Left renal pelvis (tissue), 4 donors: ENCODE measurements around the gene TIA1. TPM values are rescaled to one million over a fixed set of nuclear protein-coding genes. Genes with fewer than 3 reads are reported as not detected.
"Not testable (repeated sequence)": the region's sequence is repeated elsewhere in the genome, so short reads cannot be mapped to it uniquely, and the experiment has no call there.

Source experiments
- DNase-seq, 4 donors: peaks; one replicate each; pipeline ENCODE4 v3.0.0-alpha.2; 2013; ENCODE audit warnings: low read depth in 4 of 4, low spot score in 3 of 4
- polyA plus RNA-seq, 4 donors: library from polyadenylated mRNA; unstranded; fragments of 120-200 nt; gene quantifications; one replicate each; pipeline ENCODE4 v1.2.1, GENCODE V29; 2013; ENCODE audit not compliant: insufficient read length in 4 of 4

TIA1 gene
- polyA plus RNA-seq = 100 to 1,000 TPM; 410 to 561 (median 495) TPM

- peak; percentile 97 to 98 (median 98) for DNase-seq
Observed at GRCh38 chr2:70248181-70248847, at the start of gene TIA1. TSS of gene TIA1 (minus strand) at chr2:70248628. CDS start at chr2:70248430, 198 bp downstream.

GRCh38 chr2:70297828-70298227 lies 49.4 kb upstream of the TIA1 start:
- DNase-seq = not testable (repeated sequence)

GRCh38 chr2:70283500-70284191 lies 35.2 kb upstream of the TIA1 start:
- DNase-seq = no peak

GRCh38 chr2:70282439-70282838 lies 34.0 kb upstream of the TIA1 start:
- no peak for DNase-seq

- DNase-seq = no peak
Observed at GRCh38 chr2:70280242-70280798, 31.9 kb upstream of the TIA1 start.

GRCh38 chr2:70270323-70270722 lies 21.9 kb upstream of the TIA1 start:
- no peak for DNase-seq

- not testable (repeated sequence) for DNase-seq
Observed at GRCh38 chr2:70269422-70270302, 21.2 kb upstream of the TIA1 start.

- DNase-seq = not testable (repeated sequence)
Observed at GRCh38 chr2:70266925-70267324, 18.5 kb upstream of the TIA1 start.

- no peak for DNase-seq
Observed at GRCh38 chr2:70261501-70261900, 13.1 kb upstream of the TIA1 start.

GRCh38 chr2:70258532-70258875 lies 10.1 kb upstream of the TIA1 start:
- DNase-seq = peak in 1 of 4 donors; percentile 8

GRCh38 chr2:70255637-70256314 lies 7.3 kb upstream of the TIA1 start:
- DNase-seq = no peak

- DNase-seq = no peak
Observed at GRCh38 chr2:70250434-70250833, 2.0 kb upstream of the TIA1 start.

GRCh38 chr2:70247364-70248180 lies 856 bp downstream of the TIA1 start:
- DNase-seq = peak in 1 of 4 donors; percentile 6

GRCh38 chr2:70243806-70244584 lies 4.4 kb downstream of the TIA1 start:
- no peak for DNase-seq

- no peak for DNase-seq
Observed at GRCh38 chr2:70242552-70242951, 5.9 kb downstream of the TIA1 start.

- no peak for DNase-seq
Observed at GRCh38 chr2:70241340-70241739, 7.1 kb downstream of the TIA1 start.

GRCh38 chr2:70240599-70240998 lies 7.8 kb downstream of the TIA1 start:
- no peak for DNase-seq

- no peak for DNase-seq
Observed at GRCh38 chr2:70233926-70234325, 14.5 kb downstream of the TIA1 start.

- no peak for DNase-seq
Observed at GRCh38 chr2:70226781-70227180, 21.6 kb downstream of the TIA1 start.
